Gastrocnemius medialis (tissue), 4 donors: ENCODE data around the gene APOD. TPM values are rescaled to one million over a fixed set of nuclear protein-coding genes. Genes with fewer than 3 reads are reported as not detected.
A peak's percentile ranks its signal among the peaks of the same experiment; 100 is the strongest.

Experiments
- ATAC-seq, 2 donors: fragments of 150-250 bp; one replicate each; pipeline ENCODE4 v1.9.1; 2016
- DNase-seq, 2 donors: peaks; one replicate each; pipeline ENCODE4 v3.0.0-alpha.2; 2019
- H3K27ac ChIP-seq, 4 donors: fragments of 200-600 bp; sonication (generic); 1 replicate in 1 of 4; 2 replicates in 3 of 4; pipeline ENCODE4 v1.5.1; 2016 to 2018; ENCODE audit warnings: mild to moderate bottlenecking in 2 of 4, moderate library complexity in 1 of 4
- H3K27me3 ChIP-seq, 3 donors: fragments of 200-600 bp; sonication (generic) in 2 of 3; 1 replicate in 1 of 3; 2 replicates in 2 of 3; pipeline versions ENCODE4 v1.5.1 to v1.6.0; 2016 to 2019; ENCODE audit warnings: mild to moderate bottlenecking in 1 of 3, moderate library complexity in 1 of 3
- H3K36me3 ChIP-seq, 2 donors: fragments of 200-600 bp; sonication (generic) in 1 of 2; one replicate each; pipeline ENCODE4 v1.5.1; 2017 to 2018
- H3K4me1 ChIP-seq, 2 donors: fragments of 200-600 bp; sonication (generic) in 1 of 2; one replicate each; pipeline ENCODE4 v1.5.1; 2016 to 2017; ENCODE audit warnings: mild to moderate bottlenecking in 2 of 2
- H3K4me3 ChIP-seq, 4 donors: fragments of 200-600 bp; sonication (generic) in 3 of 4; 1 replicate in 1 of 4; 2 replicates in 3 of 4; pipeline ENCODE4 v1.5.1; 2016 to 2019; ENCODE audit warnings: mild to moderate bottlenecking in 2 of 4
- H3K9me3 ChIP-seq, 3 donors: fragments of 200-600 bp; sonication (generic) in 2 of 3; 1 replicate in 1 of 3; 2 replicates in 2 of 3; pipeline ENCODE4 v1.5.1; 2016 to 2019
- CTCF ChIP-seq, 5 experiments: fragments of 450-650 bp in 3 of 5; fragments of 200-600 bp in 2 of 5; sonication (generic) in 2 of 5; IDR thresholded peaks in 4 of 5; conservative IDR thresholded peaks in 1 of 5; 1 replicate in 4 of 5; 2 replicates in 1 of 5; pipeline ENCODE4 v1.5.1; 2016 to 2019; ENCODE audit warnings: antibody characterized with exemption in 5 of 5, mild to moderate bottlenecking in 3 of 5, moderate library complexity in 3 of 5
- POLR2A ChIP-seq, 2 donors: fragments of 450-650 bp; IDR thresholded peaks; one replicate each; pipeline ENCODE4 v1.6.1; 2017; ENCODE audit warnings: antibody characterized with exemption in 2 of 2, mild to moderate bottlenecking in 2 of 2, moderate library complexity in 2 of 2
- in situ Hi-C, 4 donors: fragments of 200-750 bp; cut with MboI; loops; one replicate each; pipeline versions ENCODE4 v1.15.0 to v1.8.0; 2017; ENCODE audit warnings: low sequenced_read_pairs in 4 of 4
- intact Hi-C: fragments of 100-400 bp; cut with DNase I; formaldehyde crosslinking; loops from one replicate; pipeline ENCODE4 v1.15.1; 2023; ENCODE audit warnings: low total_unique reads
- total RNA-seq, 4 donors: library from RNA; depleted of rRNA; stranded (reverse); fragments of >200 nt; gene quantifications; one replicate each; pipeline versions ENCODE4 v1.1.0 to v1.2.3, GENCODE V29; 2016

APOD gene
- total RNA-seq, 4 donors from 2014 or later, result 602 to 801 (median 626) TPM

DNA sequence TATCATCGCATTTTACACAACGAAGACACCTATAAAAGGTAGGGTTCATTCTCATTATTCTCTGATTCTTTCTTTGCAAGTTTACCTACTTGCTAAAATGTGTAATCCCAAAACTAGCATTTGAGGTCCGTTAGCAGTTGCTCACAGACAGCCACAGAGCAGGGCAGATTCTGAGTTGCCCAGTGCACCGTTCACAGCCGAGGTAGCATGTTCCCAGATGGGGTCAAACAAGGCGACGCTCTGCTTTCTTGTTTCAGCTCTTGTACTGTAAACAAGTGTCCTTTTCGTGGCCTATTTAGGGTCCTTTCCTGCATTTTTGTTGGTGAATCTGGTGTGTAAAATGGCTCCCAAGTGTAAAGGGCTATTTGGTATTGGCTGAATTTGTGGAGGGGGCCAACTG, 43.7 kb downstream of the APOD start:
- peak overlapping the region; percentile 85 to 99 (median 91) for H3K4me3 ChIP-seq
- DNase-seq (no peak), ATAC-seq (no peak)
- peaks cover 58 to 66% of the 10 kb centered on the region in 2 donors for H3K4me1 ChIP-seq
- in situ Hi-C loops (loop anchor here in 2 of 4 donors (25.0 kb wide), 1 partner anchor 853 kb away; the partner anchor contains the start of gene FAM43A (in 2 of the 2)), intact Hi-C loops (loop anchor here (5.0 kb wide), 1 partner anchor 312 kb away; no protein-coding TSS in a partner anchor)
- peak overlapping the region; percentile 95 to 99 (median 98) for H3K27ac ChIP-seq
- no peaks in the 10 kb centered on the region for H3K36me3 ChIP-seq
- H3K9me3 ChIP-seq, result no peaks in the 10 kb centered on the region
- TF ChIP-seq POLR2A (IDR thresholded peaks at IDR 0.05) (no peak), CTCF (IDR thresholded peaks at IDR 0.05 in 4 of 5, conservative IDR thresholded peaks at IDR 0.05 in 1 of 5) (peak in 1 of 5 experiments; percentile 6)
- H3K27me3 ChIP-seq, result no peaks in the 10 kb centered on the region

GRCh38 chr3:195539479-195539878, 44.3 kb downstream of the APOD start:
- peaks cover 59 to 69% of the 10 kb centered on the region in 2 donors for H3K4me1 ChIP-seq

GRCh38 chr3:195537995-195538394, 45.7 kb downstream of the APOD start:
- H3K4me1 ChIP-seq, result peaks cover 64 to 73% of the 10 kb centered on the region in 2 donors
- peak overlapping the region; percentile 95 to 99 (median 98) for H3K27ac ChIP-seq

More at GRCh38 chr3:195539479-195539878, 44.3 kb downstream of the APOD start:
- Histone ChIP-seq H3K9me3 (no peaks in the 10 kb centered on the region), H3K36me3 (no peaks in the 10 kb centered on the region), H3K27me3 (no peaks in the 10 kb centered on the region), H3K27ac (peak overlapping the region; percentile 95 to 99 (median 98)), H3K4me3 (peak overlapping the region in 3 of 4 donors; percentile 1 to 90 (median 11))
- TF ChIP-seq POLR2A (IDR thresholded peaks at IDR 0.05) (no peak), CTCF (IDR thresholded peaks at IDR 0.05 in 4 of 5, conservative IDR thresholded peaks at IDR 0.05 in 1 of 5) (no peak)
- DNase-seq (no peak), ATAC-seq (no peak)
- in situ Hi-C loops, result loop anchor here in 2 of 4 donors (25.0 kb wide), 1 partner anchor 852 kb away; the partner anchor contains the start of gene FAM43A (in 2 of the 2)
- intact Hi-C loops, result no loop called here

GRCh38 chr3:195535293-195535692, 48.4 kb downstream of the APOD start:
- Histone ChIP-seq H3K27me3 (no peaks in the 10 kb centered on the region), H3K36me3 (no peaks in the 10 kb centered on the region), H3K9me3 (no peaks in the 10 kb centered on the region), H3K4me3 (no peak overlapping the region), H3K4me1 (peaks cover 77 to 78% of the 10 kb centered on the region in 2 donors), H3K27ac (peak overlapping the region; percentile 95 to 99 (median 98))
- no peak for ATAC-seq
- in situ Hi-C loops (loop anchor here in 2 of 4 donors (25.0 kb wide), 1 partner anchor 848 kb away; the partner anchor contains the start of gene FAM43A (in 2 of the 2)), intact Hi-C loops (no loop called here)
- DNase-seq, result no peak
- TF ChIP-seq POLR2A (IDR thresholded peaks at IDR 0.05) (no peak), CTCF (IDR thresholded peaks at IDR 0.05 in 4 of 5, conservative IDR thresholded peaks at IDR 0.05 in 1 of 5) (no peak)

More at GRCh38 chr3:195537995-195538394, 45.7 kb downstream of the APOD start:
- intact Hi-C loops, result no loop called here
- H3K27me3 ChIP-seq, result no peaks in the 10 kb centered on the region
- H3K36me3 ChIP-seq, result no peaks in the 10 kb centered on the region
- ATAC-seq (peak; percentile 81 to 90), DNase-seq (peak; percentile 68 to 85)
- peak overlapping the region in 3 of 4 donors; percentile 1 to 20 (median 2) for H3K4me3 ChIP-seq
- in situ Hi-C loops, result loop anchor here in 2 of 4 donors (25.0 kb wide), 1 partner anchor 851 kb away; the partner anchor contains the start of gene FAM43A (in 2 of the 2)
- peak in 1 of 2 donors; percentile 68 for TF ChIP-seq POLR2A (IDR thresholded peaks at IDR 0.05)
- TF ChIP-seq CTCF (IDR thresholded peaks at IDR 0.05 in 4 of 5, conservative IDR thresholded peaks at IDR 0.05 in 1 of 5), result no peak
- no peaks in the 10 kb centered on the region for H3K9me3 ChIP-seq
